ENCODE data around the gene CHMP1B.

The CHMP1B gene

GRCh38 chr18:11868230-11868629, 17.0 kb downstream of the CHMP1B start:
- Histone ChIP-seq H3K9me3 (ENCODE audit: control insufficient read depth, insufficient read depth, low read length) (no peaks in the 10 kb centered on the region), H3K4me1 (ENCODE audit: insufficient read depth, low read length) (no peaks in the 10 kb centered on the region), H3K36me3 (ENCODE audit: insufficient read depth, low read length) (no peaks in the 10 kb centered on the region), H3K9ac (ENCODE audit: low read depth, low read length) (no peak overlapping the region)

- H3K9me3 ChIP-seq (ENCODE audit: control insufficient read depth, insufficient read depth, low read length), result peaks cover 2% of the 10 kb centered on the region; the same call in 1 of the 2 replicates
- H3K9ac ChIP-seq (ENCODE audit: low read depth, low read length), result no peak overlapping the region
- H3K4me1 ChIP-seq (ENCODE audit: insufficient read depth, low read length), result no peaks in the 10 kb centered on the region
- H3K36me3 ChIP-seq (ENCODE audit: insufficient read depth, low read length), result peaks cover 6% of the 10 kb centered on the region; the same call in 1 of the 2 replicates
Measured at GRCh38 chr18:11871501-11871900, 20.3 kb downstream of the CHMP1B start.

GRCh38 chr18:11872479-11873136, 21.4 kb downstream of the CHMP1B start:
- H3K4me1 ChIP-seq (ENCODE audit: insufficient read depth, low read length), result no peaks in the 10 kb centered on the region

GRCh38 chr18:11873670-11874340, 22.6 kb downstream of the CHMP1B start:
- no peak overlapping the region for H3K9ac ChIP-seq (ENCODE audit: low read depth, low read length)

More at GRCh38 chr18:11872479-11873136, 21.4 kb downstream of the CHMP1B start:
- Histone ChIP-seq H3K9ac (ENCODE audit: low read depth, low read length) (no peak overlapping the region), H3K9me3 (ENCODE audit: control insufficient read depth, insufficient read depth, low read length) (peaks cover 2% of the 10 kb centered on the region; the same call in 1 of the 2 replicates), H3K36me3 (ENCODE audit: insufficient read depth, low read length) (peaks cover 6% of the 10 kb centered on the region; the same call in 1 of the 2 replicates)

GRCh38 chr18:11874676-11875075, 23.5 kb downstream of the CHMP1B start:
- Histone ChIP-seq H3K4me1 (ENCODE audit: insufficient read depth, low read length) (no peaks in the 10 kb centered on the region), H3K9ac (ENCODE audit: low read depth, low read length) (no peak overlapping the region), H3K36me3 (ENCODE audit: insufficient read depth, low read length) (peaks cover 6% of the 10 kb centered on the region; the same call in 1 of the 2 replicates), H3K9me3 (ENCODE audit: control insufficient read depth, insufficient read depth, low read length) (peaks cover 2% of the 10 kb centered on the region; the same call in 1 of the 2 replicates)

More at GRCh38 chr18:11873670-11874340, 22.6 kb downstream of the CHMP1B start:
- no peaks in the 10 kb centered on the region for H3K4me1 ChIP-seq (ENCODE audit: insufficient read depth, low read length)
- peaks cover 6% of the 10 kb centered on the region; the same call in 1 of the 2 replicates for H3K36me3 ChIP-seq (ENCODE audit: insufficient read depth, low read length)
- H3K9me3 ChIP-seq (ENCODE audit: control insufficient read depth, insufficient read depth, low read length), result peaks cover 2% of the 10 kb centered on the region; the same call in 1 of the 2 replicates

GRCh38 chr18:11877497-11878135, 26.4 kb downstream of the CHMP1B start:
- H3K9me3 ChIP-seq (ENCODE audit: control insufficient read depth, insufficient read depth, low read length), result peaks cover 2% of the 10 kb centered on the region; the same call in 1 of the 2 replicates
- H3K9ac ChIP-seq (ENCODE audit: low read depth, low read length), result no peak overlapping the region
- peaks cover 6% of the 10 kb centered on the region; the same call in 1 of the 2 replicates for H3K36me3 ChIP-seq (ENCODE audit: insufficient read depth, low read length)
- H3K4me1 ChIP-seq (ENCODE audit: insufficient read depth, low read length), result no peaks in the 10 kb centered on the region

GRCh38 chr18:11880586-11881304, 29.5 kb downstream of the CHMP1B start:
- Histone ChIP-seq H3K36me3 (ENCODE audit: insufficient read depth, low read length) (peaks cover 2% of the 10 kb centered on the region; the same call in 1 of the 2 replicates), H3K9ac (ENCODE audit: low read depth, low read length) (no peak overlapping the region), H3K9me3 (ENCODE audit: control insufficient read depth, insufficient read depth, low read length) (no peaks in the 10 kb centered on the region), H3K4me1 (ENCODE audit: insufficient read depth, low read length) (no peaks in the 10 kb centered on the region)

- no peaks in the 10 kb centered on the region for H3K36me3 ChIP-seq (ENCODE audit: insufficient read depth, low read length)
- no peaks in the 10 kb centered on the region for H3K9me3 ChIP-seq (ENCODE audit: control insufficient read depth, insufficient read depth, low read length)
- H3K9ac ChIP-seq (ENCODE audit: low read depth, low read length), result no peak overlapping the region
- H3K4me1 ChIP-seq (ENCODE audit: insufficient read depth, low read length), result no peaks in the 10 kb centered on the region
Measured at GRCh38 chr18:11882636-11883035, 31.4 kb downstream of the CHMP1B start.

- Histone ChIP-seq H3K4me1 (ENCODE audit: insufficient read depth, low read length) (no peaks in the 10 kb centered on the region), H3K36me3 (ENCODE audit: insufficient read depth, low read length) (no peaks in the 10 kb centered on the region), H3K9me3 (ENCODE audit: control insufficient read depth, insufficient read depth, low read length) (no peaks in the 10 kb centered on the region), H3K9ac (ENCODE audit: low read depth, low read length) (no peak overlapping the region)
Measured at GRCh38 chr18:11883153-11883552, 31.9 kb downstream of the CHMP1B start.

GRCh38 chr18:11884396-11885030, 33.3 kb downstream of the CHMP1B start:
- no peak overlapping the region for H3K9ac ChIP-seq (ENCODE audit: low read depth, low read length)
- H3K4me1 ChIP-seq (ENCODE audit: insufficient read depth, low read length), result no peaks in the 10 kb centered on the region
- H3K9me3 ChIP-seq (ENCODE audit: control insufficient read depth, insufficient read depth, low read length), result no peaks in the 10 kb centered on the region
- no peaks in the 10 kb centered on the region for H3K36me3 ChIP-seq (ENCODE audit: insufficient read depth, low read length)

GRCh38 chr18:11885278-11885947, 34.2 kb downstream of the CHMP1B start:
- Histone ChIP-seq H3K9ac (ENCODE audit: low read depth, low read length) (no peak overlapping the region), H3K36me3 (ENCODE audit: insufficient read depth, low read length) (no peaks in the 10 kb centered on the region), H3K9me3 (ENCODE audit: control insufficient read depth, insufficient read depth, low read length) (no peaks in the 10 kb centered on the region), H3K4me1 (ENCODE audit: insufficient read depth, low read length) (no peaks in the 10 kb centered on the region)

GRCh38 chr18:11886577-11887110, 35.4 kb downstream of the CHMP1B start:
- no peaks in the 10 kb centered on the region for H3K36me3 ChIP-seq (ENCODE audit: insufficient read depth, low read length)
- no peaks in the 10 kb centered on the region for H3K9me3 ChIP-seq (ENCODE audit: control insufficient read depth, insufficient read depth, low read length)
- H3K9ac ChIP-seq (ENCODE audit: low read depth, low read length), result no peak overlapping the region
- H3K4me1 ChIP-seq (ENCODE audit: insufficient read depth, low read length), result no peaks in the 10 kb centered on the region

All from ES-I3 (cell line).